GM12878 (cell line): ENCODE measurements around the gene COMMD7.

Experiments
- CTCF ChIP-seq, 3 experiments: IDR thresholded peaks in 2 of 3; conservative IDR thresholded peaks in 1 of 3; 2 replicates each; pipeline ENCODE4 v1.5.1; 2011; ENCODE audit warnings: low read depth in 3 of 3, low read length in 3 of 3, mild to moderate bottlenecking in 3 of 3, control low read depth in 2 of 3, moderate library complexity in 2 of 3, inconsistent platforms in 1 of 3, mixed read lengths in 1 of 3; ENCODE audit not compliant: control insufficient read depth in 2 of 3, insufficient read depth in 1 of 3; ENCODE audit errors: extremely low read depth in 1 of 3
- EZH2 ChIP-seq: IDR thresholded peaks from 2 replicates; pipeline ENCODE4 v1.6.1; 2012; ENCODE audit warnings: low read depth, mild to moderate bottlenecking, control low read depth, inconsistent platforms, low read length, borderline replicate concordance; ENCODE audit not compliant: control insufficient read depth
- IRF5 ChIP-seq: fragments of 450-650 bp; IDR thresholded peaks from 2 replicates; pipeline ENCODE4 v1.6.1; 2017; ENCODE audit warnings: borderline replicate concordance
- MEF2A ChIP-seq: IDR thresholded peaks from 2 replicates; pipeline ENCODE4 v1.6.1; 2011; ENCODE audit warnings: low read depth, mild to moderate bottlenecking, low read length, moderate library complexity; ENCODE audit not compliant: insufficient read depth
- NR2C2 ChIP-seq: IDR thresholded peaks from 2 replicates; pipeline ENCODE4 v1.6.1; 2011; ENCODE audit warnings: borderline replicate concordance, low read depth; ENCODE audit not compliant: control insufficient read depth, insufficient read length
- POLR2A ChIP-seq: IDR thresholded peaks from 2 replicates; pipeline ENCODE4 v1.6.1; 2011; ENCODE audit warnings: low read depth, mild to moderate bottlenecking, low read length
- SMAD5 ChIP-seq: IDR thresholded peaks from 2 replicates; pipeline ENCODE4 v1.6.1; 2016; ENCODE audit warnings: antibody characterized with exemption, low read depth
- SP1 ChIP-seq: IDR thresholded peaks from one replicate; pipeline ENCODE4 v1.6.1; 2011; ENCODE audit warnings: low read depth, low read length
- ZZZ3 ChIP-seq: IDR thresholded peaks from 2 replicates; pipeline ENCODE4 v1.6.1; 2011; ENCODE audit warnings: low read depth; ENCODE audit not compliant: control insufficient read depth, insufficient read length
- TF ChIP-seq, protein P1 (sequence below): IDR thresholded peaks from 2 replicates; pipeline ENCODE4 v1.6.1; 2012; ENCODE audit warnings: low read length, inconsistent platforms

- TF ChIP-seq MEF2A (no peak), SP1 (no peak), SMAD5 (no peak), IRF5 (no peak), ZZZ3 (no peak), POLR2A (no peak), EZH2 (no peak), CTCF (IDR thresholded peaks at IDR 0.05 in 2 of 3, conservative IDR thresholded peaks at IDR 0.05 in 1 of 3; ENCODE audit: control insufficient read depth in 2 of 3, extremely low read depth in 1 of 3, insufficient read depth in 1 of 3, low read depth in 3 of 3, low read length in 3 of 3) (peak; percentile 74 to 86 (median 85)), NR2C2 (no peak)
- TF ChIP-seq, protein P1, sequence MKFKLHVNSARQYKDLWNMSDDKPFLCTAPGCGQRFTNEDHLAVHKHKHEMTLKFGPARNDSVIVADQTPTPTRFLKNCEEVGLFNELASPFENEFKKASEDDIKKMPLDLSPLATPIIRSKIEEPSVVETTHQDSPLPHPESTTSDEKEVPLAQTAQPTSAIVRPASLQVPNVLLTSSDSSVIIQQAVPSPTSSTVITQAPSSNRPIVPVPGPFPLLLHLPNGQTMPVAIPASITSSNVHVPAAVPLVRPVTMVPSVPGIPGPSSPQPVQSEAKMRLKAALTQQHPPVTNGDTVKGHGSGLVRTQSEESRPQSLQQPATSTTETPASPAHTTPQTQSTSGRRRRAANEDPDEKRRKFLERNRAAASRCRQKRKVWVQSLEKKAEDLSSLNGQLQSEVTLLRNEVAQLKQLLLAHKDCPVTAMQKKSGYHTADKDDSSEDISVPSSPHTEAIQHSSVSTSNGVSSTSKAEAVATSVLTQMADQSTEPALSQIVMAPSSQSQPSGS, result no peak
Measured at GRCh38 chr20:32674362-32674789, 68.9 kb downstream of the COMMD7 start.
